GM18873 (cell line): Measurements from ENCODE around the gene CST3.
"Not testable (repeated sequence)": the region's sequence is repeated elsewhere in the genome, so short reads cannot be mapped to it uniquely, and the experiment has no call there.

Experiments used
- ATAC-seq: cut with Tn5 transposase; IDR thresholded peaks from one replicate; pipeline ENCODE4 v1.9.1; 2021; ENCODE audit warnings: mild to moderate bottlenecking, moderate library complexity, moderate number of reproducible peaks; ENCODE audit not compliant: unreplicated experiment, low FRiP score

Gene CST3

DNA sequence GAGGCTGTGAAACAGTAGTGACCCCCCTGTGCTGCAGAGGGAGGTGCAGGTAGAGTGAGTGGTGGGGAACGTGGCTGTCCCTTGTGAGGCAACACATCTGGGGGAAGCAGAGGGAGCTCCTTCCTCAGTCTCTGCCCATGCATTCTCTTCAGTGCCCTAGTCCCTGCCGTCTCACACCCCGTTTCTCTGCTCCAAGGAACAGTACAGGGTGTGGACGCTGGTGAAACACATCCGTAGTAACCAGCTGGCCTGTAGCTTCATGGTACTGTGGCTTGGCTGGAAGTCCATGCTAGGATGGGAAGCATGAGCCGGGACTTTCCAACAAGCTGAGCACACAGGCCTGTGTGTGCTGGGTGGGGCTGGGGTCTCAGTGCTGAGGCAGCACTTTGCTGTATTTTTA lies 25.4 kb upstream of the CST3 start:
- no peak for ATAC-seq

DNA sequence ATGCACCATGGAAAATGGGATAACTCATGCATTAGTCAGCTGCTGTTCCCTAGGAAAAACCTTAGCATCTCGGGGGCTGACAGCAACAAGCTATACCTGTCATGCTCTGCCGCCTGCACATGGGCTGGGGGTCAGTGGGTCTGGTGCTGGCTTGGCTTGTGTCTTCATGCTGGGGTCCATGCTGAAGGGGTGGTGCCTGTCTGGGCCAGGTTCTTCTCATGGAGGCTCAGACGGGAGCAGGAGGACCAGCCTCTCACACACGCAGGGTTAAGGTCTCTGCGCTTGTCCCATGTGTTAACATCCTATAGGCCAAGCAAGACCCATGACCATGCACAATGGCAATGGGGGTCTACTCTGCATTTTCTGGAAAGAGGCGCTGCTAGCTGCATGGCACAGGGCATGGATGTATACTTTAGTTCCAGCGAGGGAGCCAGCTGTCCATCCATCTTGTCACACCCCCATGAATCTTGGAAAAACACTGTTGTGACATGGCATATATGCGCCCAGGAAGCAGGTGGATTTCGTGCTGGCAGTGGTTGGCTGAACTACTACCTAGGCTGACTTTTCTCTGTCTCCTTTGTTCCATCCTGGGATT lies 24.6 kb upstream of the CST3 start:
- no peak for ATAC-seq

DNA sequence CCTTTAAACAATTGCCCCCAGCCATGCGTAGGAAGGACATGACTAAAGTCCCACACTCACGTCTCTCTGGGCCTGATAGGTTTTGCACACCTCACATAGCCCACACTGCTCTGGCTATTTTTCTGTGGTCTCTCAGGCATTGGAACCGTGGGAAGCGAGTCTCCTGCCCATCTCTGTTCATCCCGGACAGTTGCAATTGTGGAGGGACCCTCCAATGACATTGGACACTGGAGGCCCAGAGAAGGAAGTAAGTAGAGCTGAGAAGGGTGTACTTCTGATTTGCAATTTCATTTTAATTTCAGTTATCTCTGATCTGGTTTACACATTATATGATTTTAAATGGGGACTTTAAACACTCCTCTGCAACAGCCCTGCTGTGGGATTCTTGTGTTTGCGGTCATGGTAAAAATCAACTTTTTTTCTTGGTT lies 23.3 kb upstream of the CST3 start:
- no peak for ATAC-seq

DNA sequence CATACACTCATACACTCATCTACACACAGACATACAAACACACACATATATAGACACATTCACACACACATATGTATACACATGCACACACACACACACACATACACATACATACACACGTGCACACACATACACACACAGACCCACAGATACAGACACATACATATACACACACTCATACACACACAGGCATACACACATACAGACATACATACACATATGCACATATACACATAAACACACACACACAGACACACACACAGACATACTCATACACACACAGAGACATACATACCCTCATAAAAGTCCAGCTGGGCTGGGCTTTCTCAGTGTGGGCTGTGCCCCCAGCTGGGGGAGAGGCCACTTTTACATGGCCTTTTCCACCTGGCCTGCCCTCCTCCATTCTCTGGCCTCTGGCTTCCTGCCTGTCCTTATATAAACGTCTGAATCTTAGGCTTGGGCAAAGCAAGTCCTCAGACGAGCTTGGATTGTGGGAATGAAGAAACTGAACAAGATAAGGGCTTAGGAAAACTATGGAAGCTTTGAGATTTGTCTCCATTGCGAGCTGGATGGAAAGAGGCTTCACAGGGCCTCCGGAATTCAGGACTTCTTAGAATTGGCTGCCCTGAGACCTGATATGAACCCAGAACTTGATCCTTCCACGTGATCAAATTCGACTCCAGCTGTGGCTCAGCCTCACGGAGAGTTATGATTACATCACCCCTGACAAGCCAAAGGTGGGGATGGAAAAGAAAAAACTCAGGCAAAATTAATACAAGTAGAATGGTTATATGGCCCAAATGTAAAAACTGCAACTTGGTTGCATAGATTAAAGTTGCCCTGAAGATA lies 22.5 kb upstream of the CST3 start:
- no peak for ATAC-seq

DNA sequence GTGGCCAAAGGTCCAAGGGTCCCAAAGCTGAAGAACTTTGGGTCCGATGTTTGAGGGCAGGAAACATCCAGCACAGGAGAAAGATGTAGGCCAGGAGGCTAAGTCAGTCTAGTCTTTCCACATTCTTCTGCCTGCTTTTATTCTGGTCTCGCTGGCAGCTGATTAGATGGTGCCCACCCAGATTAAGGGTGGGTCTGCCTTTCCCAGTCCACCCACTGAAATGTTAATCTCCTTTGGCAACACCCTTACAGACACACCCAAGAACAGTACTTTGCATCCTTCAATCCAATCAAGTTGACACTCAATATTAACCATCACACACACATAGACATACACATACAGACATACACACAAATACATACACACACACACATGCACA lies 21.8 kb upstream of the CST3 start:
- ATAC-seq, result not testable (repeated sequence)

DNA sequence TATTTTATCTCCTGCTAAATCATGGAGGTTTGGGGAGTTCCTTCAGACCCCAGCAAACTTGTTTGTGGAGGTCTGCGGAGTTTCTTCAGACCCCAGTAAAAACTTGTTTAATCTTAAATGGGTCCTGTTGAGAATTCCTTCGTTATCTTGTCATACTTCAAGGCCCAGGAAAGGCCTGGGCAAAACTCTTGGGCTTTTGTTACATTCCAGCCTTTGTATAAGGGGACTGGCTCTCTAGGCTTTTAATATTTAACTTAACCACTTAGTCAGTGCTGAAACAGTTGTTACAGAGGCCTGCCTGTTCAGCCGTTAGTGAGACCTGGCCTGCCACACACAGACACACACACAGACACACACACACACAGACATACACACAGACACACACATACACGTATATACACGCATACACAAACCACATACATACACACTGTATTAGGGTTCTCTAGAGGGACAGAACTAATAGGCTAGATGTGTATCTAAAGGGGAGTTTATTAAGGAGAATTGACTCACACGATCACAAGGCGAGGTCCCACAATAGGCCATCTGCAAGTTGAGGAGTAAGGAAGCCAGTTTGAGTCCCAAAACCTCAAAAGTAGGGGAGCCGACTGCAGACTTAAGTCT lies 21.3 kb upstream of the CST3 start:
- no peak for ATAC-seq

DNA sequence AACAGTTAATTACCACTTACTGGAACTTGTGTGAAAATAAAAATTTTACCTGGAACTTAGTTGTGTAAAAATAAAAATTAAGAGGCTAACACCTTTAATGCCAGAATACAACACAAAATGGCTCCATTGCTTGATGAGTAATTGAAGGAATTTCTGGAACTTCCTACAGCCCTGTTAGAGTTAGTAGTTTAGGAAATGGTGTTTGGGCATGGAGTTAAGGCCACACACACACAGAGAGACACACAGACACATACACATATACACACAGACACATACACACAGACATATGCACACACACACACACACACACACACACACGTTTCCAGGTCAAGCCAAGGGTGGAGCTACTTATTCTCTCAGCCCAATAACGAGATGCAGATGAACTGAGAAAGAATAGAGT lies 20.6 kb upstream of the CST3 start:
- ATAC-seq, result no peak

DNA sequence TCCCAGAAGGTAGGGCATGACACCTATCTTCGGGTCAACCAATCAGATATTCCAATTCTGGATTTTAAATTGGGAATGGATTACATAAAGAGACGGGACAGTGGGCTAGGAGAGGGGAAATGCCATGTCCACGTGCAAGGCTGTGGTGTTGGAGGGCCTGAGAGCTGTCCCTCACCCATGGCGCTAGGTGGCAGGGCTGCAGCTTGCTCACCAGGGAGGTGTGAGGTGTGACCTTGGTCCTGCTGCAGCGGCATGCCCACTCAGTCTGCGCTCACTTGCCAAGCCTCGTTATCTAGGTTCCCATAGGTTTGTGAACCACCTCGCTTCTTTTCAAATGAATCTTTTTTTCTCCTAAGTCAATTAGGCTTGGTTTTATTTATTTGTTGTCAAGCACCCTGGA lies 19.4 kb upstream of the CST3 start:
- no peak for ATAC-seq

DNA sequence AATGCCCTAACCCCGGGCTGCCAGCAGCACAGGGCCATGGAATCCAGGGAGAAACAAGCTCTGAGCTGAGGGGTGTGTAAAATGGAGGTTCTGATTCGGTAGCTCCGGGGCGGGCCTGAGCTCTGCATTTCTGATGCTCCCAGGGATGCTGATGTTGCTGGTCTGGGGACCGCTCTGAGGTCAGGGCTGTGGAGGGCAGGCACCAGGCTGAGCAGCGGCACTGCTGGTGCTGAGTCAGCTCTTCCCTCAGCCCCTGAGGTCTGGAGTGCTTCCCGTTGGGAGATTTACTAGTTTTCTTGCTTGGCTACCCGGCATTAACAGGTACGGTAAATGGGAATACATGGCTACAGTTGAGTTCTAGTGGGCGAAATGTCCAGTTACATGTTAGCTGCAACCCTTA lies 18.6 kb upstream of the CST3 start:
- ATAC-seq, result no peak

DNA sequence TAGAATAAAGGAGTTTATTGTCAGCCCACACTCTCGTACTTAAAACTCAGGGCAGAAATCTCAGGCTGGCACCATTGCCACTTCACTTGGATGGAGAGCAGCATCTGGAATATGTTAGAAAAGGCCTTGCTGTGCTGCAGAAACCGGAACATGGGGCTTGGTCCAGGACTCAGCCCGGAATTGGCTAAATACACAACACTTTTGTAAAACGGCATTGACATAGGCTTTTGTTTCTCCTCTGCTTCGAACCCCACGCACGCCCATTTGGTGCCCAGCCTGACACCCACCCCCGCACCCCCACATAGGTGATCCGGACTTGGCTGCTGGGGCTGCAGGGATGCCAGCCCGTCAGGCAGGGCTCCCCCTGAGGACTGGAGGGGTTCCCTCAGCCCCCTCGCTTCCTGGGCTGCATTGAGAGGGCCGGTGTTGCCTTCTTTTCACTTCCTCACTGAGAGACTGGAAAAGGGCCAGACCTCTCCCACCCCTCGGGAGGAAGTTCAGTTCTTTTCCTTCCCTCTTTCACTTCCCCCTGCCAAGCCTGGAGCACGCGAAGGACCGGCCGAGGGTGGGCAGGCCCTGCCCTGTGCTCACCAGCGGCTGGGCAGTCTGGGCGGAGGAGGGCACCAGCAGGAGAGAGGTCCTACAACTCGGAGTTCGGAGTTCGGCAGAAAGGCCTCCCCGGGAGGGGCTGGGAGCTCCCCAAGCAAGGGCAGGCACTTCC lies 17.9 kb upstream of the CST3 start:
- no peak for ATAC-seq

DNA sequence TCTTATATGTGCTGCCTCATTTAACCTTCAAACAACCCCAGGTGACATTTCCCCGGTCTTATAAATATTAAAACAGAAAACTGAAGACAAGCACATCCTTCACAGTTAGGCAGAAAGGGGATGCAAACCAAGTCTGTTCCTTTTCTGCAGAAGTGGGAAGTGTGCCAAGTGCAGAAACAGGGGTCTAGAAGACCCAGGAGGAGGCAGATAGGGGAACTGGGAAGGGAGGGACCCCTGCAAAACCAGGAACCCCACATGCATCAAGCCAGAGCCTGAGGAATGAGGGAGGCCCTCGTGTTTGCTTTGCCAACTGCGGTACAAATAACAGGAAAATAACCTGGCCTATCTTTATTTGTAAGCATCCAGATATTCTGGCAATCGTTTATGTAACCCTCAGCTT lies 17.0 kb upstream of the CST3 start:
- ATAC-seq, result no peak

DNA sequence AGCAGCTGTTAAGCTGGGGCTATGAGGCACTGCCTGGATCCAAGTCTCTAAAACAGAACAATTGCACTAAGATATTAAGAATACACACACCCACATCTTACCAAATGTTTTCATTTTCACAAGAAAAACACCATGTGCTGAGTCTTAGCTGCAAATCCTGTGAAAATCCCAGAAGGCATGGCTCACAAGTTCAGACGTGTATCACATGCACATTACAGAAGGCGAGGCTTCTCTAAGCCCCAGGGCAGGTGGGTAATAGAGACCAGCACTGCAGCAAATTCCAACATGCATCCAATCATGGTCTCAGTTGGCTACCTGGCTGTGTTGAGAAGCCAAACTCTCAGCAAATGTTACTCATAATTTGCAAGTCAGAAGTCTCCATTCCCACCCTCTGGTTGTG lies 16.2 kb upstream of the CST3 start:
- ATAC-seq, result no peak

DNA sequence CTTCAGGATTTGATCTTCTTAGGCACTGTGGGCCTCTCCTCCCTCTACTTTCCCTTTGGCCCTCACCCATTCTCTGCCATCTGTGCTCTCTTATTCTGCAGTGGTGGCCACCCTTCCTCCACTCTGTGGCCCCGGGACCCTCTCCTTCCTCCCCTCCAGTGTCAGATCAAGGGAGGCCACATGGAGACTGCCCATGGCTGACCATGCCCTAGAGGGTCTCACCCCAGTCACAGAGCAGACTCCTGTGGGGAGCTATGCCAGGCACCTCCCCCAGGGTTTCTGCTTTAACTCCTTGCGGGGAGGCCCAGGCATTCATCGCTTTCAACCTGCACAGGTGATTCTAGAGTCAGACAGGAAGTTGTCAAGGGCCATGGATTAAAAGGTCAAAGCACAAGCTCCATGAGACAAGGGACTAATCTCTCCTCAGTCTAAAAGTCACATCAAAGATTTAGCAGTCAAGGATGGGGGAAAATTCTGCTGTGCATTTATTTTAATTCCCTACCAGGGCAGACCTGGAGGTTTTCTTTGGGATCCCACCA lies 15.7 kb upstream of the CST3 start:
- no peak for ATAC-seq

DNA sequence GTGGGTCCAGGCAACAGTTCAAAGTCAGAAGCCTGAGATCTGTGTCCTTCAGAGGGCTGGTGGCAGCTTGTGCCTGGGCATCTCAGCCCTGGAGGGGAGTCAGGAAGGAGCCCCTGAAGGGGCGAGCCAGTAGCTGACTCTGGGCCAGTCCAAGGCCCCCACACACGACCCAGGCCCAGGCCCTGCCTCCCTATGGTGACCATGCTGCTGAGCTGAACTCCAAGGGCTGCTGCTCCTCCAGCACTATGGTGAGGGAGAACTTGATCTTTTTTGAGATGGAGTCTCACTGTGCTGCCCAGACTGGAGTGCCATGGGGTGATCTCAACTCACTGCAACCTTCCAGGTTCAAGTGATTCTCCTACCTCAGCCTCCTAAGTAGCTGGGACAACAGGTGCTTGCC lies 15.2 kb upstream of the CST3 start:
- ATAC-seq, result no peak

DNA sequence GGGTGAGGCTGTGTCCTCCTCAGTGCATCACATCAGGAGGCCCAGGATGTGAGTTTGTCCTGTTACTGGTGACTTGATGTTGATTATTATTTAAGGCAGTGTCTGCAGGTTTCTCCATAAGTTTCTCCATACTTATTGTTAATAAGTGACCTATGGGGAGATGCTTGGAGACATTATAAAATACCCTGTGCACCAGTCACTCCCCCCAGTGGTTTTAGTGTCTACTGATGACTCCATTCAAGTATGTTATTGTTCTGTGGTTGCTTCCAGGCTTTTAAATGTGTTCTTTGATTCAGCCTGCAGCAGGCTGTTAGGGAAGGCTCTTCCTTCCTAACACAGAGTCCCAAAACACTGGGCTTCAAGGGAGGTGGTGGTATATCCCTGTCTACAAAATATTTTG lies 14.6 kb upstream of the CST3 start:
- no peak for ATAC-seq

DNA sequence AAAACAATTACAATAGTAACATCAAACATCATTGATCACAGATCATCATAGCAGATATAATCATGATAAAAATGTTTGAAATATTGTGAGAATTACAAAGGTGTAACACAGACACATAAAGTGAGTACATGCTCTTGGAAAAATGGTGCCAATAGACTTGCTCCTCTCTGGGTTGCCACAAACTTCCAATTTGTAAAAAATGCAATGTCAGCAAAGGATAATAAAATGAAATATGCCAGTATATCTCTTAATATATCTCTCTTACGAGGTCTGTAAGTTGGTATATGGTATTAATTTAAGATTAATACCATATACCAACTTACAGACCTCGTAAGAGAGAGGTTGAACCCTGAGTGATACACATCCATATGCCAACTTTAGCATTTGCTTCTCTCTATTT lies 13.4 kb upstream of the CST3 start:
- ATAC-seq, result no peak

DNA sequence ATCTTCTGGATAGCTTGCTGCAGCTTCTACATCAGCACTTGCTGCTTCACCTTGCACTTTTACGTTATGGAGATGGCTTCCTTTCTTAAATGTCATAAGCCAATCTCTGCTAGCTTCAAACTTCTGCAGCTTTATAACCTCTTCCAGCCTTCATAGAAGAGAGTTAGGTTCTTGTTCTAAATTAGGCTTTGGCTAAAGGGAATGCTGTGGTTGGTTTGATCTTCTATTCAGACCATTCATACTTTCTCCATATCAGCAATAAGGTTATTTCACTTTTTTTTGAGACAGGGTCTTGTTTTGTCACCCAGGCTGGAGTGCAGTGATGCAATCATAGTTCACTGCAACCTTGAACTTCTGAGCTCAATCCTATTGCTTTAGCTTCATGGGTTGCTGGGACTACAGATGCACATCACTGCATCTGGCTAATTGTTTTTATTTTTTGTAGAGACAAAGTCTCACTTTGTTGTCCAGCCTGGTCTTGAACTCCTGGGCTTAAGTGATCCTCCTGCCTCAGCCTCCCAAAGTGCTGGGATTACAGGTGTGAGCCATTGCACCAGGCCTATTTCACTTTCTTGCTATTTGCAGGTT lies 12.2 kb upstream of the CST3 start:
- ATAC-seq, result no peak

DNA sequence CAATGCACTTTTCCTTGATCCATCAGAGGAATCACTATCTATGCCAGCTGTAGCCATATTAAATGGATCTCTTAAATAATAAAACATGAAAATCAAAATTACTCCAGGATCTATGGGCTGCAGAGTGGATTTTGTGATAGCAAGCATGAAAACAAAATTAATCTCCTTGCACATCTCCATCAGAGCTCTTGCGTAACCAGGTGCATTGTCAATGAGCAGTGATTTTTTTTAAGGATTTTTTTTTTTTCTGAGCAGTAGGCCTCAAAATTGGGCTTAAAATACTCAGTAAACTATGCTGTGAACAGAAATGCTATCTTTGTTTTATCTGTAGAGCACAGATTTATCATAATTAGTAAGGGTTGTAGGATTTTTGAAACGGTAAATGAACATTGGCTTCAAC lies 11.5 kb upstream of the CST3 start:
- no peak for ATAC-seq

DNA sequence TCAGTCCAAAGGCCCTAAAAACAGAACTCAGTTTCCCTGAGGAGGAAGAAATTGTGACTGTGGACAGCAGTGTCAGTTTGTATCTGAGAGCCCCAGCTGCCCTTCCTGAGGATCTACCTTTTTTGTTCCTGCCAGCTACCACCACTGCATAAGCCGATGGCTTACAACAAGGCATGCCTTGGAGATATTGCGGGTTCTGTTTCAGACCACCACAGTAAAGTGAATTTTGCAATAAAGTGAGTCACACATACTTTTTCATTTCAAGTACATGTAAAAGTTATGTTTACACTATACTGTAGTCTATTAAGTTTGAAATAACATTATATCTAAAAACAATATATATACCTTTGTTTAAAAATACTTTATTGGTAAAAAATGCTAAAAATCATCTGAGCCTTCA lies 9.6 kb upstream of the CST3 start:
- no peak for ATAC-seq

DNA sequence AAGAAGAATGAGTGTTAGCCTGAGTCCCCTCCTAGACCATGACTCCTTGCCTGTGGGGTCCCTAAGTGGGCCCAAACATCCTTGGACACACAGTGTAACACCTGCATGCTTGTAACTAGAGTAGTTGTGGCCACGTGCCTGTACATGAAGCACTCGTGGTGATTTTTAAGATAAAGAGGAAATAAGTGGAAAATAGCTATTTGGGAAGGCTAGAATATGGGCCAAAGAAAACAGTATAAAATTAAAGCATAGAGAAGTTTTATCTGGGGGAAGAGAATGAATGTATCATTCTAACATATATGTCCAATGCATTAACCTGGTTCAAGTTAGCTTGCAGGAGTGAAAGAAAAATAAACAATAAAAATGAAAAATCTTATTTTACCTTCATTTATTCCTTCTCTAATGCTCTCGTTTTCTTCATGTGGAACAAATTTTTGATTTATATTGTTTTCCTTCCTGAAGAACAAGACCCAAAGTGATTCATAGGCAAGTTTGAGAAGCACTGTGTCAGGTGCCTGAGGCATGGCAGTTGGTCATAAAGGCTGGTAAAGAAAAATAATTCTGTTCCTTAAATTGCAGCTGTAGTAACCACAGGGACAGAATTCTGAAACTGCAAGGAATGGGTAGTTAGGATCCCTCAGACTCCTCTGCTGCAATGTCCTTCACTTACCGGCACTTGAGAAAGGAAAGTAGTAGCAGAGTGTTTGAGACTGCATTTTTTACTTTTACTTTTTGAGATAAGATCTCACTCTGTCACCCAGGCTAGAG lies 8.5 kb upstream of the CST3 start:
- no peak for ATAC-seq
